Transverse colon (tissue), 4 donors: ENCODE results near the gene CFAP65. TPM values are rescaled to one million over a fixed set of nuclear protein-coding genes. Genes with fewer than 3 reads are reported as not detected.

Experiments used
- DNase-seq: peaks from one replicate; pipeline ENCODE4 v3.0.0-alpha.2; 2019
- H3K27ac ChIP-seq, 4 donors: fragments of 200-600 bp; sonication (generic); 2 replicates each; pipeline ENCODE4 v1.5.1; 2016 to 2018; ENCODE audit warnings: inconsistent platforms in 4 of 4
- H3K27me3 ChIP-seq: fragments of 200-600 bp; sonication (generic); 2 replicates; pipeline ENCODE4 v1.5.1; 2017; ENCODE audit warnings: inconsistent platforms
- H3K36me3 ChIP-seq, 4 donors: fragments of 200-600 bp; sonication (generic); 2 replicates each; pipeline ENCODE4 v1.5.1; 2017 to 2019; ENCODE audit warnings: inconsistent platforms in 4 of 4
- H3K4me1 ChIP-seq, 4 donors: fragments of 200-600 bp; sonication (generic); 2 replicates each; pipeline ENCODE4 v1.5.1; 2017 to 2020; ENCODE audit warnings: inconsistent platforms in 4 of 4
- H3K4me3 ChIP-seq, 4 donors: fragments of 200-600 bp; sonication (generic); 1 replicate in 1 of 4; 2 replicates in 3 of 4; pipeline versions ENCODE4 v1.5.1 to v1.6.1; 2017 to 2019; ENCODE audit warnings: inconsistent platforms in 4 of 4
- H3K9me3 ChIP-seq, 2 donors: fragments of 200-600 bp; sonication (generic); 2 replicates each; pipeline ENCODE4 v1.5.1; 2017 to 2019; ENCODE audit warnings: inconsistent platforms in 2 of 2
- EP300 ChIP-seq: sonication (generic); formaldehyde crosslinking; IDR thresholded peaks from one replicate; pipeline ENCODE4 v1.6.1; 2017; ENCODE audit warnings: antibody characterized with exemption, low read depth
- POLR2A ChIP-seq: fragments of 450-650 bp; IDR thresholded peaks from one replicate; pipeline ENCODE4 v1.6.1; 2016; ENCODE audit warnings: antibody characterized with exemption, mild to moderate bottlenecking, moderate library complexity
- POLR2AphosphoS5 ChIP-seq, 3 donors: sonication (generic); formaldehyde crosslinking; IDR thresholded peaks; one replicate each; pipeline ENCODE4 v1.6.1; 2016; ENCODE audit warnings: antibody characterized with exemption in 3 of 3
- WGBS, 2 donors: methylation state at CpG; one replicate each; pipeline ENCODE4 v1.1.5; 2018; ENCODE audit warnings: low coverage in 1 of 2; 5-methylcytosine and 5-hydroxymethylcytosine counted together
- in situ Hi-C, 4 donors: fragments of 200-750 bp; cut with MboI; loops; one replicate each; pipeline versions ENCODE4 v1.15.0 to v1.15.1; 2017; ENCODE audit warnings: low sequenced_read_pairs in 3 of 4, low pct_ligation_motif_present in 1 of 4, low pct_unique_long_range_greater_than_20kb in 1 of 4
- intact Hi-C: fragments of 100-400 bp; cut with DNase I; formaldehyde crosslinking; loops from one replicate; pipeline ENCODE4 v1.15.1; 2023; ENCODE audit warnings: low total_unique reads
- total RNA-seq, 4 donors: library from RNA; depleted of rRNA; stranded (reverse); fragments of >200 nt; gene quantifications; one replicate each; pipeline ENCODE4 v1.1.0, GENCODE V29; 2016
- TF ChIP-seq, protein P1 (sequence below), 5 experiments: fragments of 200-600 bp in 3 of 5; fragments of 450-650 bp in 2 of 5; sonication (generic) in 3 of 5; IDR thresholded peaks; 1 replicate in 2 of 5; 2 replicates in 3 of 5; pipeline ENCODE4 v1.5.1; 2016 to 2017; ENCODE audit warnings: antibody characterized with exemption in 5 of 5, inconsistent platforms in 3 of 5, mild to moderate bottlenecking in 2 of 5, moderate library complexity in 1 of 5

Gene CFAP65
- total RNA-seq, 4 donors from 2014 or later = 0.64 to 3.0 (median 1.5) TPM; not detected in 1

DNA sequence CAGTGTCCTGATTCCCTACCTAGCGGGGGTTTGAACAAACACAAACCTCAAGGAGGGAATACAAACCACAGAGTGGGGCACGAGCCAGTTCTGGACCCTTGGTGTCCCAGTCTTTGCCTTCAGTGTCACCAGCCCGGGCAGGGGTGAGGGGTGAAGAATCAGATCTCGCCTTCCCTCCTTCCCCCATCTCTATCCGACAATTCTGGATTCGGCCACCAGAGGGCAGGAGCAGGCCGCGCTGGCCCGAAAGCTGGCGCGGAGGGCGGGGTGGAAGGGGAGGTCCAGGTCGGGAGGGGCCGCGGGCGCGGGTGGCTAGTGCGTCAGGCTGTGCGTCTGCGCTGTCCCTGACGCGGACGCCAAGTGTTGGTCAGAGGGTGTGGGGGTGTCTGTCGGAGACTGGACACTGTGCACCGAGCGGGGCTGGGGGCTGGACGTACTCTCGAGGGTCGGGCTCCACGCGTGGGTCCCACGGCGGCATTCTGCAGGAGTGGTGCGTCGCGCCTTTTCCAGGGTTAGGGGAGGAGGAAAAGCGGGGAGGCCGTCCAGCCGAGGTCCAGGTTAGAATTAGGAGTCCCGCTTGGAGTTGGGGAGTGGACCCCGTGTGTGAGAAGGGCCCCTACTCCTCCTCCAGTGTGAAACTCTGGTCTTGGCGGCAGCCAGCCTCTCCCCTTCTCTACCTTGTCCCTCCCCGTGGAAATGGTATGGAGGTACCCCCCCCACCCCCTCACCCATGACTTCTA, 45.2 kb downstream of the CFAP65 start:
- peak; percentile 93 for DNase-seq
- peak overlapping the region; percentile 6 to 66 (median 41) for H3K27ac ChIP-seq
- peaks cover 15 to 32% (median 26%) of the 10 kb centered on the region in 4 donors for H3K4me1 ChIP-seq
- TF ChIP-seq, protein P1, sequence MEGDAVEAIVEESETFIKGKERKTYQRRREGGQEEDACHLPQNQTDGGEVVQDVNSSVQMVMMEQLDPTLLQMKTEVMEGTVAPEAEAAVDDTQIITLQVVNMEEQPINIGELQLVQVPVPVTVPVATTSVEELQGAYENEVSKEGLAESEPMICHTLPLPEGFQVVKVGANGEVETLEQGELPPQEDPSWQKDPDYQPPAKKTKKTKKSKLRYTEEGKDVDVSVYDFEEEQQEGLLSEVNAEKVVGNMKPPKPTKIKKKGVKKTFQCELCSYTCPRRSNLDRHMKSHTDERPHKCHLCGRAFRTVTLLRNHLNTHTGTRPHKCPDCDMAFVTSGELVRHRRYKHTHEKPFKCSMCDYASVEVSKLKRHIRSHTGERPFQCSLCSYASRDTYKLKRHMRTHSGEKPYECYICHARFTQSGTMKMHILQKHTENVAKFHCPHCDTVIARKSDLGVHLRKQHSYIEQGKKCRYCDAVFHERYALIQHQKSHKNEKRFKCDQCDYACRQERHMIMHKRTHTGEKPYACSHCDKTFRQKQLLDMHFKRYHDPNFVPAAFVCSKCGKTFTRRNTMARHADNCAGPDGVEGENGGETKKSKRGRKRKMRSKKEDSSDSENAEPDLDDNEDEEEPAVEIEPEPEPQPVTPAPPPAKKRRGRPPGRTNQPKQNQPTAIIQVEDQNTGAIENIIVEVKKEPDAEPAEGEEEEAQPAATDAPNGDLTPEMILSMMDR (IDR thresholded peaks at IDR 0.05) = peak; percentile 90 to 97 (median 91)
- no peak for TF ChIP-seq EP300
- peak; percentile 40 to 75 (median 69) for TF ChIP-seq POLR2AphosphoS5 (IDR thresholded peaks at IDR 0.05)
- TF ChIP-seq POLR2A = peak; percentile 69
- H3K36me3 ChIP-seq = no peaks in the 10 kb centered on the region
- in situ Hi-C loops (no loop called here), intact Hi-C loops (no loop called here)
- no peaks in the 10 kb centered on the region for H3K9me3 ChIP-seq
- H3K4me3 ChIP-seq = peak overlapping the region in 3 of 4 donors; percentile 2 to 33 (median 25)
- 4% methylated on average over 36 of the region's 43 CpGs; no CpG with 5 or more reads in 1 of the 2 donors for WGBS, 2 donors
- peaks cover 81% of the 10 kb centered on the region for H3K27me3 ChIP-seq

DNA sequence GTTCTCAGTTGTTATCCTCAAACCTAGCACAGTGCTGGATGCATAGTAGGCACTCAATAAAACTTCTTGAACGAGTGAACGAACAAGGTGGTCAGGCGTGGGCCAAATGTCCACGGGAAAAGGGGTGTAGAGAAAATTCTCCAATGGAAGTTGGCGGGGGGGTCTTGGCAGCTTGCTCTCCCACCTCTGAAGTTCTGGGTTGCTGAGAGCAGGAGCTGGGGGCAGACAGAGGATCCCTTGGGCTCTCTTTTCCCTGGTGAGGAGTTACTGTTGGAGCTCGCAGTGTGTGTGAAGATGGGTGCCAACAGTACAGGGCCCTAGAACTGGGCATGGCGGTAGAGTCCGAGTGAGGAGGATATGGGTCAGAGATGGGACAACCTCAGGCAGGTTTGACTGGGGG, 45.8 kb downstream of the CFAP65 start:
- Histone ChIP-seq H3K4me1 (peaks cover 15 to 28% (median 23%) of the 10 kb centered on the region in 4 donors), H3K36me3 (no peaks in the 10 kb centered on the region), H3K9me3 (no peaks in the 10 kb centered on the region), H3K27me3 (peaks cover 81% of the 10 kb centered on the region), H3K27ac (no peak overlapping the region), H3K4me3 (no peak overlapping the region)
- TF ChIP-seq POLR2AphosphoS5 (IDR thresholded peaks at IDR 0.05) (no peak), EP300 (no peak), POLR2A (no peak)
- TF ChIP-seq, protein P1 (IDR thresholded peaks at IDR 0.05) = no peak
- in situ Hi-C loops = no loop called here
- no peak for DNase-seq
- intact Hi-C loops = no loop called here
- WGBS, 2 donors = 16 to 29% methylated on average over 5 to 8 of the region's 8 CpGs

DNA sequence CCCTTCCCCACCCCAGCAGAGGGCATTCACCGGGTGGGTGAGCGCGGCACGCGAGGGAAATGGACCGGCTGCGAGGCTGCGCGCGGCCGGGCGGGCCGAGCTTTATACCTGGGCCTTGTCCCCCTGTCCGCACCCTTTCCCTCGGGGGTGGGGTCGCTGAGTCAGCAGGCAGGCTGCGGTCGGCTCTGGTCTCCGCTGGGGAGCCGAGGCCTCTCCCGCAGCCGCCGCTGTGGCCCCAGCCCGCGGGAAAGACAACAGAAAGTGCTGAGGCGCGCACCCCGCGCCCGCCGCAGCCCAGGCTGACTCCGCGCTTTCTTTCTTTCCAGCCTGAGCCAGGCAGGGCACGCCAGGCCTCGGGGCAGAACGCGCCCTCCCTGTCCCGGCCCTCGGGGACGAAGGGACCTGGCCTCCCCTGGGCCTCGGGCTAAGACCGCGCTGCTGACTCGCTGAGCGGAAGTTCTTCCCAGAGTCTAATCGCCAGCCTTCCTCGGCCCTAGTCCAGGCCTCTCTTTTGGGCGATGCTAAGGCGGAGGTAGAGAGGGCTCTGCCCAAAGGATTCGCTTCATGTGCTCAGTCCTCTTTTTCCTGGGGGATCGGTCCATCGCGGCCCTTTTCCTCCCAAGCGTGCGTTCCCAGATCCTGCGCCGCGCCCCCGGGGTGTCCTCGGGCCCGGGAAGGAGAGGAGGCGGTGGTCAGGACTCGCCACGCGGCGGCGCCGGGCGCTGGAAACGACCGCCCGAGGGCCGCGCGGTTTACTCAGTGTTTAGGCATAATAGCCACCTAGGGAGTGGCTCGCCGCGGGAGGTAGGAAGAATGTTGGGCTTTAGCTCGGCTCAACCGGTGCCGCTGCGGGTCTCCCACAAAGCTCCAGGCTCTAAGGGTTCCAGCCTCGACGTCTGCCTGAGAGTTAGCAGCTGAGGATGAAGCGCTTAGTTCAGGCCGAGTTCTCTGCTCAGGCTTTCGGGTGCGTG, 47.7 kb downstream of the CFAP65 start, which contains the start of gene CRYBA2:
TSS of gene CRYBA2 (minus strand) at position 78 of the 971 bp plus-strand sequence. CDS start 246 bp downstream, outside the sequence.
- Histone ChIP-seq H3K27me3 (peaks cover 85% of the 10 kb centered on the region), H3K27ac (no peak within 1 kb of the TSS), H3K9me3 (no peaks in the 10 kb centered on the region), H3K4me1 (peaks cover 15 to 28% (median 22%) of the 10 kb centered on the region in 4 donors), H3K4me3 (peak within 1 kb of the TSS in 3 of 4 donors; percentile 11 to 52 (median 27)), H3K36me3 (no peaks in the 10 kb centered on the region)
- intact Hi-C loops (no loop called here), in situ Hi-C loops (no loop called here)
- no peak for TF ChIP-seq POLR2A
- TF ChIP-seq, protein P1 (IDR thresholded peaks at IDR 0.05) = no peak
- TF ChIP-seq POLR2AphosphoS5 (IDR thresholded peaks at IDR 0.05) = no peak
- no peak for TF ChIP-seq EP300
- DNase-seq = peak; percentile 21
- 4% methylated on average over 59 of the region's 88 CpGs; no CpG with 5 or more reads in 1 of the 2 donors for WGBS, 2 donors
